ENCODE results near the gene SLC38A11.

GRCh38 chr2:164897469-164898260 lies 57.7 kb downstream of the SLC38A11 start:
- TF ChIP-seq CTCF (IDR thresholded peaks at IDR 0.05; ENCODE audit: low read length) (no peak), EZH2 (IDR thresholded peaks at IDR 0.05; ENCODE audit: borderline replicate concordance, low read length) (no peak)

All from OCI-LY1 (cell line).